Measurements from ENCODE around the gene FERMT1.

The FERMT1 gene

DNA sequence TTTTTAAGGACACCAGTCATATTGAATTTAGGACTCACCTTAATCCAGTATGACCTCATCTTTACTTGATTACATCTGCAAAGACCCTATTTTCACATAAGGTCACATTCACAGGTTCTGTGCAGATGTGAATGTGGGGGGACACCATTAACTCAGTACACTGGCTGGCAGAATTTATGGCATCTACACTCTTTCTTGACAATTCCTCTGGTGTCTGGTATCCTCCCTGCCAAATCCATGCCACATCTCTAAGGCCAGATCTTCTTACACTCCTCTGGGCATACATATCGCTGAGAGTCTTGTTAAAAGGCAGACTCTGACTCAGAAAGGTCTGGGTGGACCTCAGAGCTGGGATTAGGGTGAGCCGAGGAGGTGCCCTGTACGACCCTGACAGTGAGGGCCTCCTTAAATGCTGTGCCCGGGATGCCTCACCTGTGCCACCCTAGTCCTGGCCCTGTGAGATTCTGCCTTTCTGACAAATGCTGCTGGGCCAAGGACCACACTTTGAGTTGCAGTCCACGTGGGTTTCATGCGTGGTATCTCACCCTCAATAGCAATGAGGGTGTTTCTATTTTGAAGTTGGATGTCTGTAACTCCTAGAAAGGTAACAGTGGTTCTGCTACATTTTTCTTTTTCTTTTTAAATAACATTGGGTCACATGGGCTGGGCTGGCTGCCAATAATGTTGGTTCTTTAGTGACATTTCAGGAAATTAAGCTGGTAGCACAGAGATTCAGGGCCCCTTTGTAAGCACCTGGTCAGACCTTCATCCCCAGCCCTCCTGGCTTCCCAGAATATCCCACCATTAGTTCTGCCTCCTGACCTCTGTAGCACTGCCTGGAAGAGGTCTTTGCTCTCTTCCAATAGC is 51.8 kb downstream of the FERMT1 start:
- no peak for TF ChIP-seq ARNTL (CRISPR knock-in tag; IDR thresholded peaks at IDR 0.05; ENCODE audit: borderline replicate concordance, low read depth)
- no peak for TF ChIP-seq ZFP3 (CRISPR knock-in tag; IDR thresholded peaks at IDR 0.05)
- TF ChIP-seq ESRRG (CRISPR knock-in tag; IDR thresholded peaks at IDR 0.05), result no peak
- no peak for TF ChIP-seq GLIS3 (CRISPR knock-in tag; IDR thresholded peaks at IDR 0.05)
- no peak for TF ChIP-seq OSR1 (CRISPR knock-in tag; IDR thresholded peaks at IDR 0.05)
- no peak for TF ChIP-seq ISL1 (CRISPR knock-in tag; IDR thresholded peaks at IDR 0.05)
- TF ChIP-seq ZFP30 (CRISPR knock-in tag; IDR thresholded peaks at IDR 0.05), result no peak
- TF ChIP-seq, protein P1, sequence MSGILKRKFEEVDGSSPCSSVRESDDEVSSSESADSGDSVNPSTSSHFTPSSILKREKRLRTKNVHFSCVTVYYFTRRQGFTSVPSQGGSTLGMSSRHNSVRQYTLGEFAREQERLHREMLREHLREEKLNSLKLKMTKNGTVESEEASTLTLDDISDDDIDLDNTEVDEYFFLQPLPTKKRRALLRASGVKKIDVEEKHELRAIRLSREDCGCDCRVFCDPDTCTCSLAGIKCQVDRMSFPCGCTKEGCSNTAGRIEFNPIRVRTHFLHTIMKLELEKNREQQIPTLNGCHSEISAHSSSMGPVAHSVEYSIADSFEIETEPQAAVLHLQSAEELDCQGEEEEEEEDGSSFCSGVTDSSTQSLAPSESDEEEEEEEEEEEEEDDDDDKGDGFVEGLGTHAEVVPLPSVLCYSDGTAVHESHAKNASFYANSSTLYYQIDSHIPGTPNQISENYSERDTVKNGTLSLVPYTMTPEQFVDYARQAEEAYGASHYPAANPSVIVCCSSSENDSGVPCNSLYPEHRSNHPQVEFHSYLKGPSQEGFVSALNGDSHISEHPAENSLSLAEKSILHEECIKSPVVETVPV (CRISPR knock-in tag; IDR thresholded peaks at IDR 0.05), result no peak
- no peak for TF ChIP-seq TCF4 (CRISPR knock-in tag; IDR thresholded peaks at IDR 0.05; ENCODE audit: borderline replicate concordance)
- TF ChIP-seq ZC3H10 (CRISPR knock-in tag; IDR thresholded peaks at IDR 0.05), result no peak
- TF ChIP-seq, protein P2, sequence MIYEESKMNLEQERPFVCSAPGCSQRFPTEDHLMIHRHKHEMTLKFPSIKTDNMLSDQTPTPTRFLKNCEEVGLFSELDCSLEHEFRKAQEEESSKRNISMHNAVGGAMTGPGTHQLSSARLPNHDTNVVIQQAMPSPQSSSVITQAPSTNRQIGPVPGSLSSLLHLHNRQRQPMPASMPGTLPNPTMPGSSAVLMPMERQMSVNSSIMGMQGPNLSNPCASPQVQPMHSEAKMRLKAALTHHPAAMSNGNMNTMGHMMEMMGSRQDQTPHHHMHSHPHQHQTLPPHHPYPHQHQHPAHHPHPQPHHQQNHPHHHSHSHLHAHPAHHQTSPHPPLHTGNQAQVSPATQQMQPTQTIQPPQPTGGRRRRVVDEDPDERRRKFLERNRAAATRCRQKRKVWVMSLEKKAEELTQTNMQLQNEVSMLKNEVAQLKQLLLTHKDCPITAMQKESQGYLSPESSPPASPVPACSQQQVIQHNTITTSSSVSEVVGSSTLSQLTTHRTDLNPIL (CRISPR knock-in tag; IDR thresholded peaks at IDR 0.05; ENCODE audit: low read depth), result no peak
- TF ChIP-seq, protein P3, sequence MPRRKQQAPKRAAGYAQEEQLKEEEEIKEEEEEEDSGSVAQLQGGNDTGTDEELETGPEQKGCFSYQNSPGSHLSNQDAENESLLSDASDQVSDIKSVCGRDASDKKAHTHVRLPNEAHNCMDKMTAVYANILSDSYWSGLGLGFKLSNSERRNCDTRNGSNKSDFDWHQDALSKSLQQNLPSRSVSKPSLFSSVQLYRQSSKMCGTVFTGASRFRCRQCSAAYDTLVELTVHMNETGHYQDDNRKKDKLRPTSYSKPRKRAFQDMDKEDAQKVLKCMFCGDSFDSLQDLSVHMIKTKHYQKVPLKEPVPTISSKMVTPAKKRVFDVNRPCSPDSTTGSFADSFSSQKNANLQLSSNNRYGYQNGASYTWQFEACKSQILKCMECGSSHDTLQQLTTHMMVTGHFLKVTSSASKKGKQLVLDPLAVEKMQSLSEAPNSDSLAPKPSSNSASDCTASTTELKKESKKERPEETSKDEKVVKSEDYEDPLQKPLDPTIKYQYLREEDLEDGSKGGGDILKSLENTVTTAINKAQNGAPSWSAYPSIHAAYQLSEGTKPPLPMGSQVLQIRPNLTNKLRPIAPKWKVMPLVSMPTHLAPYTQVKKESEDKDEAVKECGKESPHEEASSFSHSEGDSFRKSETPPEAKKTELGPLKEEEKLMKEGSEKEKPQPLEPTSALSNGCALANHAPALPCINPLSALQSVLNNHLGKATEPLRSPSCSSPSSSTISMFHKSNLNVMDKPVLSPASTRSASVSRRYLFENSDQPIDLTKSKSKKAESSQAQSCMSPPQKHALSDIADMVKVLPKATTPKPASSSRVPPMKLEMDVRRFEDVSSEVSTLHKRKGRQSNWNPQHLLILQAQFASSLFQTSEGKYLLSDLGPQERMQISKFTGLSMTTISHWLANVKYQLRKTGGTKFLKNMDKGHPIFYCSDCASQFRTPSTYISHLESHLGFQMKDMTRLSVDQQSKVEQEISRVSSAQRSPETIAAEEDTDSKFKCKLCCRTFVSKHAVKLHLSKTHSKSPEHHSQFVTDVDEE (CRISPR knock-in tag; IDR thresholded peaks at IDR 0.05), result no peak
- TF ChIP-seq RARB (CRISPR knock-in tag; IDR thresholded peaks at IDR 0.05), result no peak
- no peak for TF ChIP-seq SNAI2 (CRISPR knock-in tag; IDR thresholded peaks at IDR 0.05)
- no peak for TF ChIP-seq ZNF70 (CRISPR knock-in tag; IDR thresholded peaks at IDR 0.05)
- TF ChIP-seq PPARA (CRISPR knock-in tag; IDR thresholded peaks at IDR 0.05; ENCODE audit: borderline replicate concordance), result no peak
- no peak for TF ChIP-seq CSDC2 (CRISPR knock-in tag; IDR thresholded peaks at IDR 0.05)
- TF ChIP-seq, protein P4, sequence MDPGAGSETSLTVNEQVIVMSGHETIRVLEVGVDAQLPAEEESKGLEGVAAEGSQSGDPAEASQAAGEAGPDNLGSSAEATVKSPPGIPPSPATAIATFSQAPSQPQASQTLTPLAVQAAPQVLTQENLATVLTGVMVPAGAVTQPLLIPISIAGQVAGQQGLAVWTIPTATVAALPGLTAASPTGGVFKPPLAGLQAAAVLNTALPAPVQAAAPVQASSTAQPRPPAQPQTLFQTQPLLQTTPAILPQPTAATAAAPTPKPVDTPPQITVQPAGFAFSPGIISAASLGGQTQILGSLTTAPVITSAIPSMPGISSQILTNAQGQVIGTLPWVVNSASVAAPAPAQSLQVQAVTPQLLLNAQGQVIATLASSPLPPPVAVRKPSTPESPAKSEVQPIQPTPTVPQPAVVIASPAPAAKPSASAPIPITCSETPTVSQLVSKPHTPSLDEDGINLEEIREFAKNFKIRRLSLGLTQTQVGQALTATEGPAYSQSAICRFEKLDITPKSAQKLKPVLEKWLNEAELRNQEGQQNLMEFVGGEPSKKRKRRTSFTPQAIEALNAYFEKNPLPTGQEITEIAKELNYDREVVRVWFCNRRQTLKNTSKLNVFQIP (CRISPR knock-in tag; IDR thresholded peaks at IDR 0.05; ENCODE audit: borderline replicate concordance, low read depth), result no peak
- no peak for ATAC-seq

DNA sequence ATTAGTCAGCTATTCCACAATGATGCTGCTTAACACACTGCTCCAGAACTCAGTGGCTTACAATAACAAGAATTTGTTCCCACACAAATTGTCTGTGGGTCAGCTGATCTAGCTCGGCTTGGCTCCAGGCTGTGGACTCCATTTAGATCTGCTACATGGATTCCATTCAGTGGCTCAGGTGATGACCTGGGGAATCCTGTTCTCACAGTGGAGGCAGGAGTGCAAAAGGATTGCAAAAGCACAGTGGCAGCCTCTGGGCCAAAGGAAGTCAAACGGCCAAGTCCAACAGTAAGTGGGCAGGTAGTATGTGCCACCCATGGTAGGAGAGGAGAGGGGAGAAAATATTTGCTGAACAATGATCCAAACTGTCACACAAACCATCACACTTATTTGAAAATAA is 53.2 kb downstream of the FERMT1 start:
- TF ChIP-seq BACH2 (CRISPR knock-in tag; IDR thresholded peaks at IDR 0.05; ENCODE audit: borderline replicate concordance) (no peak), CSDC2 (CRISPR knock-in tag; IDR thresholded peaks at IDR 0.05) (no peak), GLIS3 (CRISPR knock-in tag; IDR thresholded peaks at IDR 0.05) (no peak), ZNF565 (CRISPR knock-in tag; conservative IDR thresholded peaks at IDR 0.05; ENCODE audit: low read depth) (no peak)
- TF ChIP-seq, protein P2 (CRISPR knock-in tag; IDR thresholded peaks at IDR 0.05; ENCODE audit: low read depth), result no peak
- TF ChIP-seq, protein P5, sequence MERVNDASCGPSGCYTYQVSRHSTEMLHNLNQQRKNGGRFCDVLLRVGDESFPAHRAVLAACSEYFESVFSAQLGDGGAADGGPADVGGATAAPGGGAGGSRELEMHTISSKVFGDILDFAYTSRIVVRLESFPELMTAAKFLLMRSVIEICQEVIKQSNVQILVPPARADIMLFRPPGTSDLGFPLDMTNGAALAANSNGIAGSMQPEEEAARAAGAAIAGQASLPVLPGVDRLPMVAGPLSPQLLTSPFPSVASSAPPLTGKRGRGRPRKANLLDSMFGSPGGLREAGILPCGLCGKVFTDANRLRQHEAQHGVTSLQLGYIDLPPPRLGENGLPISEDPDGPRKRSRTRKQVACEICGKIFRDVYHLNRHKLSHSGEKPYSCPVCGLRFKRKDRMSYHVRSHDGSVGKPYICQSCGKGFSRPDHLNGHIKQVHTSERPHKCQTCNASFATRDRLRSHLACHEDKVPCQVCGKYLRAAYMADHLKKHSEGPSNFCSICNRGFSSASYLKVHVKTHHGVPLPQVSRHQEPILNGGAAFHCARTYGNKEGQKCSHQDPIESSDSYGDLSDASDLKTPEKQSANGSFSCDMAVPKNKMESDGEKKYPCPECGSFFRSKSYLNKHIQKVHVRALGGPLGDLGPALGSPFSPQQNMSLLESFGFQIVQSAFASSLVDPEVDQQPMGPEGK (CRISPR knock-in tag; IDR thresholded peaks at IDR 0.05; ENCODE audit: borderline replicate concordance), result no peak
- no peak for ATAC-seq

Measured in SK-N-SH treated with all-trans-retinoic acid at 6 μM for 48 hours (cell line).